AG04449 (cell line): ENCODE results near the gene GH1.
A peak's percentile ranks its signal among the peaks of the same experiment; 100 is the strongest.
"Not testable (repeated sequence)": the region's sequence is repeated elsewhere in the genome, so short reads cannot be mapped to it uniquely, and the experiment has no call there.

Experiments
- CTCF ChIA-PET: fragments of 350-600 bp; formaldehyde crosslinking; extraction: SDS; loops from one replicate; lab custom pipeline; 2021; ENCODE audit warnings: antibody characterized with exemption; lab: Yijun Ruan, JAX
- POLR2A ChIA-PET: fragments of 400-600, 350-600 bp; formaldehyde crosslinking; extraction: SDS; loops from one replicate; lab custom pipeline; 2020; ENCODE audit warnings: antibody characterized with exemption, inconsistent platforms; lab: Yijun Ruan, JAX
- DNase-seq: peaks from one replicate; pipeline ENCODE4 v3.0.0-alpha.2; 2010; ENCODE audit warnings: low read depth, low spot score
- H3K4me3 ChIP-seq: 2 replicates; pipeline ENCODE4 v1.5.1; 2011; ENCODE audit warnings: low read depth, mild to moderate bottlenecking, control low read depth, low read length
- CTCF ChIP-seq: IDR thresholded peaks from one replicate; pipeline ENCODE4 v1.5.1; 2011; ENCODE audit warnings: mild to moderate bottlenecking, moderate library complexity, low read length, control low read depth, inconsistent platforms; ENCODE audit not compliant: insufficient read depth; ENCODE audit errors: missing control alignments

Gene GH1

GRCh38 chr17:63911657-63912100 lies 7.0 kb downstream of the GH1 start:
- ChIA-PET CTCF (interaction anchor here (0.7 to 5.1 kb wide), 32 partner anchors 8 to 370 kb away, joined by 3 to 71 read pairs (median 4); partner anchors contain the start of genes CD79B, ERN1 and ICAM2), POLR2A (no interaction called here)
- TF ChIP-seq CTCF = peak; percentile 79
- DNase-seq = no peak
- no peak overlapping the region for H3K4me3 ChIP-seq

- DNase-seq = no peak
- ChIA-PET CTCF (interaction anchor here (0.7 to 5.1 kb wide), 31 partner anchors 8 to 370 kb away, joined by 3 to 71 read pairs (median 4); partner anchors contain the start of genes CD79B, ERN1 and ICAM2), POLR2A (no interaction called here)
- H3K4me3 ChIP-seq = no peak within 1 kb of the TSS
- TF ChIP-seq CTCF = no peak
Observed at GRCh38 chr17:63911041-63911635, 7.5 kb downstream of the GH1 start, which contains the start of gene CSHL1. CSHL1 (minus strand) TSS chr17:63911258; CDS start chr17:63911196, 62 bp downstream.

GRCh38 chr17:63910096-63910495 lies 8.5 kb downstream of the GH1 start:
- CTCF ChIA-PET = interaction anchor here (1.0 to 5.1 kb wide), 10 partner anchors 10 to 224 kb away, joined by 3 to 71 read pairs (median 12); partner anchors contain the start of genes CD79B and ERN1
- POLR2A ChIA-PET = no interaction called here
- DNase-seq = no peak
- TF ChIP-seq CTCF = no peak
- no peak overlapping the region for H3K4me3 ChIP-seq

- POLR2A ChIA-PET, DNase-seq, H3K4me3 ChIP-seq: not testable (repeated sequence)
- CTCF ChIA-PET = interaction anchor here (1.0 to 5.1 kb wide), 4 partner anchors 37 to 224 kb away, joined by 3 to 71 read pairs (median 24); no protein-coding TSS in a partner anchor
Observed at GRCh38 chr17:63909586-63909985, 9.1 kb downstream of the GH1 start.

GRCh38 chr17:63907161-63907778 lies 11.4 kb downstream of the GH1 start:
- POLR2A ChIA-PET, DNase-seq, H3K4me3 ChIP-seq: not testable (repeated sequence)
- TF ChIP-seq CTCF = peak; percentile 12
- CTCF ChIA-PET = interaction anchor here (1.3 to 8.5 kb wide), 5 partner anchors 13 to 384 kb away, joined by 3 to 79 read pairs (median 8); no protein-coding TSS in a partner anchor

GRCh38 chr17:63904796-63905195 lies 13.8 kb downstream of the GH1 start:
- H3K4me3 ChIP-seq, POLR2A ChIA-PET, DNase-seq: not testable (repeated sequence)
- CTCF ChIA-PET = interaction anchor here (0.6 to 8.5 kb wide), 14 partner anchors 12 to 416 kb away, joined by 3 to 79 read pairs (median 7); partner anchors contain the start of gene GH2

- POLR2A ChIA-PET, H3K4me3 ChIP-seq, DNase-seq: not testable (repeated sequence)
- CTCF ChIA-PET = interaction anchor here (1.0 to 8.5 kb wide), 11 partner anchors 8 to 375 kb away, joined by 3 to 79 read pairs (median 16); partner anchors contain the start of genes CSHL1 and GH2
Observed at GRCh38 chr17:63903787-63904201, 14.8 kb downstream of the GH1 start.

- ChIA-PET POLR2A (interaction anchor here (0.6 kb wide), 1 partner anchor 38 kb away, joined by 3 read pairs; no protein-coding TSS in a partner anchor), CTCF (interaction anchor here (0.6 to 8.5 kb wide), 20 partner anchors 10 to 231 kb away, joined by 3 to 79 read pairs (median 5); partner anchors contain the start of genes CSHL1 and GH2)
- not testable (repeated sequence) for DNase-seq, H3K4me3 ChIP-seq
Observed at GRCh38 chr17:63901971-63902370, 16.7 kb downstream of the GH1 start.

- DNase-seq, H3K4me3 ChIP-seq, POLR2A ChIA-PET: not testable (repeated sequence)
- CTCF ChIA-PET = interaction anchor here (1.2 to 1.9 kb wide), 2 partner anchors 10 to 130 kb away, joined by 3 to 5 read pairs; no protein-coding TSS in a partner anchor
Observed at GRCh38 chr17:63898899-63899798, 19.5 kb downstream of the GH1 start.
